Muscle of leg (tissue), 11 donors: ENCODE measurements around the gene CCDC91. TPM values are rescaled to one million over a fixed set of nuclear protein-coding genes. Genes with fewer than 3 reads are reported as not detected.

ENCODE experiments used
- DNase-seq: peaks from one replicate; pipeline ENCODE4 v3.0.0; 2013
- H3K27ac ChIP-seq: one replicate; pipeline ENCODE4 v1.5.1; 2013; ENCODE audit warnings: mild to moderate bottlenecking, low read length, control low read depth
- H3K27me3 ChIP-seq: one replicate; pipeline ENCODE4 v1.6.1; 2013; ENCODE audit warnings: low read length; ENCODE audit not compliant: control insufficient read depth, insufficient read depth
- H3K36me3 ChIP-seq: one replicate; pipeline ENCODE4 v1.6.1; 2013; ENCODE audit warnings: low read length; ENCODE audit not compliant: control insufficient read depth, insufficient read depth
- H3K4me1 ChIP-seq: one replicate; pipeline ENCODE4 v1.6.1; 2013; ENCODE audit warnings: low read length; ENCODE audit not compliant: control insufficient read depth, insufficient read depth
- H3K4me3 ChIP-seq: one replicate; pipeline ENCODE4 v1.5.1; 2013; ENCODE audit warnings: low read length, control low read depth
- H3K9me3 ChIP-seq: replicated peaks from 2 replicates; pipeline ENCODE4 v1.6.1; 2013; ENCODE audit warnings: low read depth, low read length; ENCODE audit not compliant: control insufficient read depth
- WGBS: methylation state at CpG from one replicate; pipeline ENCODE4 v1.1.5; 2013; ENCODE audit warnings: missing lambda C conversion rate; ENCODE audit not compliant: insufficient coverage; 5-methylcytosine and 5-hydroxymethylcytosine counted together
- polyA plus RNA-seq, 8 donors: library from polyadenylated mRNA; unstranded; fragments of 120-200 nt; gene quantifications; one replicate each; pipeline versions ENCODE4 v1.2.1 to v1.2.3, GENCODE V29; 2013; ENCODE audit warnings: inconsistent platforms in 1 of 8, low replicate concordance in 1 of 8; ENCODE audit not compliant: insufficient read length in 8 of 8, insufficient read depth in 1 of 8
- total RNA-seq: library from RNA; stranded (reverse); fragments of 120-200 nt; gene quantifications from one replicate; pipeline ENCODE4 v1.2.4, GENCODE V29; 2013

The CCDC91 gene
- total and polyA plus RNA-seq, 9 donors = 18.5 to 30.0 (median 22.6) TPM

GRCh38 chr12:28268608-28269229 lies 78.5 kb downstream of the CCDC91 start:
- Histone ChIP-seq H3K36me3 (no peaks in the 10 kb centered on the region), H3K4me3 (no peak overlapping the region), H3K4me1 (no peaks in the 10 kb centered on the region), H3K27ac (no peak overlapping the region), H3K27me3 (no peaks in the 10 kb centered on the region), H3K9me3 (peaks cover 5% of the 10 kb centered on the region)
- DNase-seq = no peak
- 83% methylated on average over 1 of the region's 3 CpGs for WGBS

- no peak for DNase-seq
- no CpG with 5 or more reads among the region's 1 CpG for WGBS
- peaks cover 5% of the 10 kb centered on the region for H3K9me3 ChIP-seq
- no peaks in the 10 kb centered on the region for H3K36me3 ChIP-seq
- no peaks in the 10 kb centered on the region for H3K4me1 ChIP-seq
- no peak overlapping the region for H3K4me3 ChIP-seq
- no peak overlapping the region for H3K27ac ChIP-seq
- H3K27me3 ChIP-seq = no peaks in the 10 kb centered on the region
Observed at GRCh38 chr12:28269851-28270250, 79.6 kb downstream of the CCDC91 start.

GRCh38 chr12:28278499-28278898 lies 88.2 kb downstream of the CCDC91 start:
- no CpG with 5 or more reads among the region's 1 CpG for WGBS
- DNase-seq = no peak
- no peak overlapping the region for H3K4me3 ChIP-seq
- no peaks in the 10 kb centered on the region for H3K9me3 ChIP-seq
- H3K4me1 ChIP-seq = no peaks in the 10 kb centered on the region
- H3K27me3 ChIP-seq = no peaks in the 10 kb centered on the region
- no peaks in the 10 kb centered on the region for H3K36me3 ChIP-seq
- H3K27ac ChIP-seq = no peak overlapping the region

- H3K36me3 ChIP-seq = no peaks in the 10 kb centered on the region
- no peak for DNase-seq
- no peak overlapping the region for H3K27ac ChIP-seq
- no peak overlapping the region for H3K4me3 ChIP-seq
- H3K4me1 ChIP-seq = no peaks in the 10 kb centered on the region
- WGBS = no CpG with 5 or more reads among the region's 1 CpG
- H3K9me3 ChIP-seq = no peaks in the 10 kb centered on the region
- no peaks in the 10 kb centered on the region for H3K27me3 ChIP-seq
Observed at GRCh38 chr12:28278960-28279359, 88.7 kb downstream of the CCDC91 start.

- H3K4me3 ChIP-seq = no peak overlapping the region
- H3K9me3 ChIP-seq = peaks cover 14% of the 10 kb centered on the region
- no peaks in the 10 kb centered on the region for H3K36me3 ChIP-seq
- H3K4me1 ChIP-seq = no peaks in the 10 kb centered on the region
- DNase-seq = no peak
- H3K27me3 ChIP-seq = no peaks in the 10 kb centered on the region
- no peak overlapping the region for H3K27ac ChIP-seq
Observed at GRCh38 chr12:28286352-28286751, 96.1 kb downstream of the CCDC91 start.

- H3K9me3 ChIP-seq = peaks cover 17% of the 10 kb centered on the region
- no peak overlapping the region for H3K4me3 ChIP-seq
- no peaks in the 10 kb centered on the region for H3K27me3 ChIP-seq
- H3K27ac ChIP-seq = no peak overlapping the region
- peaks cover 3% of the 10 kb centered on the region for H3K36me3 ChIP-seq
- no peaks in the 10 kb centered on the region for H3K4me1 ChIP-seq
- no peak for DNase-seq
Observed at GRCh38 chr12:28290262-28290661, 100.0 kb downstream of the CCDC91 start.

GRCh38 chr12:28292699-28293098 lies 102.4 kb downstream of the CCDC91 start:
- no peak overlapping the region for H3K27ac ChIP-seq
- no CpG with 5 or more reads among the region's 2 CpGs for WGBS
- no peaks in the 10 kb centered on the region for H3K4me1 ChIP-seq
- H3K36me3 ChIP-seq = peaks cover 3% of the 10 kb centered on the region
- peaks cover 17% of the 10 kb centered on the region for H3K9me3 ChIP-seq
- DNase-seq = no peak
- no peak overlapping the region for H3K4me3 ChIP-seq
- H3K27me3 ChIP-seq = no peaks in the 10 kb centered on the region

GRCh38 chr12:28294300-28294699 lies 104.0 kb downstream of the CCDC91 start:
- no peak for DNase-seq
- Histone ChIP-seq H3K36me3 (peaks cover 3% of the 10 kb centered on the region), H3K4me1 (no peaks in the 10 kb centered on the region), H3K4me3 (no peak overlapping the region), H3K27me3 (no peaks in the 10 kb centered on the region), H3K27ac (no peak overlapping the region), H3K9me3 (peaks cover 15% of the 10 kb centered on the region)
- no CpG with 5 or more reads among the region's 6 CpGs for WGBS

GRCh38 chr12:28296287-28296686 lies 106.0 kb downstream of the CCDC91 start:
- Histone ChIP-seq H3K36me3 (peaks cover 3% of the 10 kb centered on the region), H3K4me3 (no peak overlapping the region), H3K27ac (no peak overlapping the region), H3K4me1 (no peaks in the 10 kb centered on the region), H3K27me3 (no peaks in the 10 kb centered on the region), H3K9me3 (peaks cover 4% of the 10 kb centered on the region)
- no CpG with 5 or more reads among the region's 2 CpGs for WGBS
- DNase-seq = no peak

GRCh38 chr12:28303192-28303591 lies 112.9 kb downstream of the CCDC91 start:
- H3K4me1 ChIP-seq = no peaks in the 10 kb centered on the region
- WGBS = no CpG with 5 or more reads among the region's 3 CpGs
- no peaks in the 10 kb centered on the region for H3K9me3 ChIP-seq
- H3K27ac ChIP-seq = no peak overlapping the region
- DNase-seq = no peak
- H3K4me3 ChIP-seq = no peak overlapping the region
- peaks cover 1% of the 10 kb centered on the region for H3K36me3 ChIP-seq
- H3K27me3 ChIP-seq = no peaks in the 10 kb centered on the region

- Histone ChIP-seq H3K4me1 (no peaks in the 10 kb centered on the region), H3K4me3 (no peak overlapping the region), H3K27ac (no peak overlapping the region), H3K36me3 (peaks cover 8% of the 10 kb centered on the region), H3K9me3 (no peaks in the 10 kb centered on the region), H3K27me3 (no peaks in the 10 kb centered on the region)
- no CpG with 5 or more reads among the region's 2 CpGs for WGBS
- no peak for DNase-seq
Observed at GRCh38 chr12:28306535-28306934, 116.3 kb downstream of the CCDC91 start.
